HG02852 (cell line): ENCODE results near the gene MAP7.
"Not testable (repeated sequence)": the region's sequence is repeated elsewhere in the genome, so short reads cannot be mapped to it uniquely, and the experiment has no call there.

Source experiments
- ATAC-seq: cut with Tn5 transposase; IDR thresholded peaks from one replicate; pipeline ENCODE4 v1.9.1; 2021; ENCODE audit warnings: mild to moderate bottlenecking, moderate library complexity; ENCODE audit not compliant: unreplicated experiment

Gene MAP7

GRCh38 chr6:136317021-136317694, 233.1 kb downstream of the MAP7 start:
- peak; percentile 79 for ATAC-seq

- no peak for ATAC-seq
Measured at GRCh38 chr6:136315594-136315993, 234.6 kb downstream of the MAP7 start.

- no peak for ATAC-seq
Measured at GRCh38 chr6:136312975-136313374, 237.2 kb downstream of the MAP7 start.

- ATAC-seq: no peak
Measured at GRCh38 chr6:136309729-136310311, 240.4 kb downstream of the MAP7 start.

- no peak for ATAC-seq
Measured at GRCh38 chr6:136309171-136309570, 241.1 kb downstream of the MAP7 start.

GRCh38 chr6:136308469-136308868, 241.8 kb downstream of the MAP7 start:
- ATAC-seq: not testable (repeated sequence)

DNA sequence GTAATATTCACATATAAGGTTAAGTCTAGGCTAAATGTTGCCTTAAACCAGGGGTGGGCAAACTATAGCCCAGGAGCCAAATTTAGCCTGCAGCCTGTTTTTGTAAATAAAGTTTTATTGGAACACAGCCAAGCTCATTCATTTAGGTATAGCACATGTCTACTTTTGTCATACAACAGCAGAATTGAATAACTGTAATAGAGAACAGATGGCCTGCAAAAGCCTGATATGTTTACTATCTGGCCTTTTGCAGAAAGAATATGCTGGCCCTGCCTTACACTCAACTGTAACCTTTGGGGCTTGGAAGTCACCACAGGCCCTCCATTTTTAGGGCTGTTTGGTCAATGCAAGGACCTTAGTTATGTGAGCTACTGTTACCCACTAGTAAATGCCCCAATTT, 242.9 kb downstream of the MAP7 start:
- no peak for ATAC-seq

GRCh38 chr6:136306466-136306865, 243.8 kb downstream of the MAP7 start:
- no peak for ATAC-seq

GRCh38 chr6:136304410-136304809, 245.8 kb downstream of the MAP7 start:
- ATAC-seq: no peak

DNA sequence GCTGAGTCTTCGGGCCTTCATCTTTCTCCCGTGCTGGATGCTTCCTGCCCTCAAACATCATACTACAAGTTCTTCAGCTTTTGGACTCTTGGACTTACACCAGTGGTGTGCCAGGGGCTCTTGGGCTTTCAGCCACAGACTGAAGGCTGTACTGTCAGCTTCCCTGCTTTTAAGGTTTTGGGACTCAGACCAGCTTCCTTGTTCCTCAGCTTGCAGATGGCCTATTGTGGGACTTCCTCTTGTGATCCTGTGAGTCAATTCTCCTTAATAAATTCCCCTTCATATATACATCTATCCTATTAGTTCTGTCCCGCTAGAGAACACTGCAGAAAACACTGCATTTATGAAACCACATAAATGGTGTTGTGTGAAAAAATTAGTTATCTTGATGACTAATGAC, 246.7 kb downstream of the MAP7 start:
- ATAC-seq: no peak

GRCh38 chr6:136294621-136295020, 255.6 kb downstream of the MAP7 start:
- ATAC-seq: no peak
